Omental fat pad (tissue), 4 donors: ENCODE measurements around the gene MYO1F. TPM values are rescaled to one million over a fixed set of nuclear protein-coding genes. Genes with fewer than 3 reads are reported as not detected.
"Not testable (repeated sequence)": the region's sequence is repeated elsewhere in the genome, so short reads cannot be mapped to it uniquely, and the experiment has no call there.

ENCODE experiments used
- ATAC-seq: fragments of 150-250 bp; one replicate; pipeline ENCODE4 v1.9.1; 2016; ENCODE audit warnings: mild to moderate bottlenecking, moderate library complexity; ENCODE audit not compliant: low FRiP score
- DNase-seq: peaks from one replicate; pipeline ENCODE4 v3.0.0-alpha.2; 2019; ENCODE audit warnings: low spot score
- CTCF ChIP-seq, 3 donors: fragments of 450-650 bp; IDR thresholded peaks; one replicate each; pipeline ENCODE4 v1.5.1; 2016 to 2017; ENCODE audit warnings: antibody characterized with exemption in 3 of 3, mild to moderate bottlenecking in 3 of 3, moderate library complexity in 2 of 3
- total RNA-seq, 4 donors: library from RNA; depleted of rRNA; stranded (reverse); fragments of >200 nt; gene quantifications; one replicate each; pipeline ENCODE4 v1.1.0, GENCODE V29; 2016

The MYO1F gene
- total RNA-seq, 4 donors from 2014 or later: 13.9 to 86.7 (median 39.9) TPM

DNA sequence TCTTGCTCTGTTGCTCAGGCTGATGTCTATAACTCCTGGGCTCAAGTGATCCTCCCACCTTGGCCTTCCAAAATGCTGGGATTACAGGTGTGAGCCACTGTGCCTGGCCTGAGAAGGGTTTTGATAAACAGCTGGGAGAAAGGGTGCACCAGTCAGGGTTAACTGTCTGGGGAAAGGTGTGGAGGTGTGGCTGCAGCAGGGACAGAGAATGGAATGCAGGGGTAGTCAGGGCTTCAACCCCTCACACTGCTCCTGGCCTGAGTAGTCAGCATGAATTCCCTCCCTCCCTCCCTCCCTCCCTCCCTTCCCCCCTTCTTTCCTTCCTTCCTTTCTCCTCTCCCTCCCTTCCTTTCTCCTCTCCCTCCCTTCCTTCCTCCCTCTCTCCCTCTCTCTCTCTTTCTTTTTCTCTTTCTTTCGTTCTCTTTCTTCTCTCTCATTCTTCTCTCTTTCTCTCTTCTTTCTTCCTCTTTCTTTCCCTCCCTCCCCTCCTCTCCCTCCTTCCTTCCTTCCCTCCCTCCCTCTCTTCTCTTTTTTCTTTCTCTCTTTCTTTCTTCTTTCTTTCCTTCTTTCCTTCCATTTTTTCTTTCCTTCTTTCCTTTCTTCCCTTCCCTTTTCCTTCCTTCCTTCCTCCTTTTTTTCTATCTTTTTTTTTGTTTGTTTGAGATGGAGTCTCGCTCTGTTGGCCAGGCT lies 16.0 kb downstream of the MYO1F start:
- TF ChIP-seq CTCF (IDR thresholded peaks at IDR 0.05): no peak
- DNase-seq: no peak
- ATAC-seq: no peak

GRCh38 chr19:8558325-8558724 lies 18.9 kb downstream of the MYO1F start:
- no peak for TF ChIP-seq CTCF (IDR thresholded peaks at IDR 0.05)
- no peak for DNase-seq
- ATAC-seq: no peak

DNA sequence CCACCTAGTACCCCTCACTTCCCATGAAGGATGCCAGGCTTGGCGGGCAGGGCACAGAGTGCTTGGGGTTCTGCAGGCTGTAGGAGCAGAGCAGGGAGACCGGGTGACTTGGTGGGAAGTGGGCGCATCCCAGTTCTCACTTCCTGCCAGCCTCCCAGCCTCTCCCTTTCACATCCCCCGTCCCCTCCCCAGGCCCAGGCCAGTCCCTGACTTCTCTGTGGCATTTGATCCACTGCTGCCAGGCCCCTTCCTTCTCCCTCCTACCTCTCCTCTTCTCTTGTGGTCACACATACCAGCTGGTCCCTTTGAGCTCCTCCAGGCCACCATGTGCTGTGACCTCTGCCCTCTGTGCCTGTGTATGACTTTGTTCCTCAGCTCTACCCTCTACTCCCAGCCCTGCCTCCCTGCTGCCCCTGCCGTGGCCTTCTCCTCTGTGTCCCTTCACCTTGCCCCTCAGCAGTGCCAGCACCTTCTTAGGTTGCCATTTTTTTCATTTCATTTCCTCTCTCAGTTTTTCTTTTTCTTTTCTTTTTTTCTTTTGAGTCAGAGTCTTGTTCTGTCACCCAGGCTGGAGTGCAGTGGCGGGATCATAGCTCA lies 19.5 kb downstream of the MYO1F start:
- DNase-seq (no peak), ATAC-seq (no peak)
- TF ChIP-seq CTCF (IDR thresholded peaks at IDR 0.05): no peak

GRCh38 chr19:8553729-8554128 lies 23.5 kb downstream of the MYO1F start:
- not testable (repeated sequence) for ATAC-seq, DNase-seq

GRCh38 chr19:8552810-8553209 lies 24.4 kb downstream of the MYO1F start:
- ATAC-seq (no peak), DNase-seq (no peak)
- TF ChIP-seq CTCF (IDR thresholded peaks at IDR 0.05): no peak

GRCh38 chr19:8550070-8550469 lies 27.2 kb downstream of the MYO1F start:
- ATAC-seq (no peak), DNase-seq (no peak)
- TF ChIP-seq CTCF (IDR thresholded peaks at IDR 0.05): no peak

- TF ChIP-seq CTCF (IDR thresholded peaks at IDR 0.05): no peak
- no peak for ATAC-seq
- no peak for DNase-seq
Measured at GRCh38 chr19:8545743-8546142, 31.5 kb downstream of the MYO1F start.
